Measurements from ENCODE around the gene OMG.

OMG gene

DNA sequence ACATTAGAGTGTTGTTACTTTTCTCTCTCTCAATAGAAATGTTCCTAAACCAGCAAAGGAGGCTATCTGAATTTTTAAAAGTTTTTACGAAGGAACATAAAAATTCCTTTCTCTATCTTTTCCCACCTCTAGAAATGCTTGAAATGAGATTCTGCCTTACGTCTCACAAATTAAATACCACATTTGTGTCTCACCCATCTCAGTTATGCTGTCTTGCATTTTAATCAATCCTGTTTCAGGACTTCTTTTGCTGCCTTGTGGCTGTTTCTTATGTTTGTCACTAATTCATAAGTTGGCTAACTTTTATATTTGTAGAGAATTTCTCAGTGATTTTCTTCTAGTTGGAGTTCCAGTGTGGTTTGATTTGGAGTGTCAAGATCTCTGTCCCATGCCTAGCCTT lies 3.5 kb downstream of the OMG start:
- TF ChIP-seq FOXM1 (IDR thresholded peaks at IDR 0.05; ENCODE audit: borderline replicate concordance, low read depth) (no peak), CEBPB (IDR thresholded peaks at IDR 0.05) (no peak), TCF12 (IDR thresholded peaks at IDR 0.05; ENCODE audit: low read depth) (no peak), NFIC (IDR thresholded peaks at IDR 0.05) (no peak), CREB1 (IDR thresholded peaks at IDR 0.05; ENCODE audit: low read depth) (no peak), EGR1 (IDR thresholded peaks at IDR 0.05) (no peak), YY1 (IDR thresholded peaks at IDR 0.05; ENCODE audit: low read depth) (no peak), EP300 (IDR thresholded peaks at IDR 0.05; ENCODE audit: borderline replicate concordance) (no peak), ZBTB7A (IDR thresholded peaks at IDR 0.05; ENCODE audit: low read depth) (no peak), REST (IDR thresholded peaks at IDR 0.05; ENCODE audit: low read depth) (no peak), TAF1 (IDR thresholded peaks at IDR 0.05; ENCODE audit: low read depth) (no peak), TEAD4 (IDR thresholded peaks at IDR 0.05) (no peak), RAD21 (IDR thresholded peaks at IDR 0.05; ENCODE audit: low read depth) (no peak)
- TF ChIP-seq, protein P1, sequence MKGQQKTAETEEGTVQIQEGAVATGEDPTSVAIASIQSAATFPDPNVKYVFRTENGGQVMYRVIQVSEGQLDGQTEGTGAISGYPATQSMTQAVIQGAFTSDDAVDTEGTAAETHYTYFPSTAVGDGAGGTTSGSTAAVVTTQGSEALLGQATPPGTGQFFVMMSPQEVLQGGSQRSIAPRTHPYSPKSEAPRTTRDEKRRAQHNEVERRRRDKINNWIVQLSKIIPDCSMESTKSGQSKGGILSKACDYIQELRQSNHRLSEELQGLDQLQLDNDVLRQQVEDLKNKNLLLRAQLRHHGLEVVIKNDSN (IDR thresholded peaks at IDR 0.05): no peak
- TF ChIP-seq, protein P2, sequence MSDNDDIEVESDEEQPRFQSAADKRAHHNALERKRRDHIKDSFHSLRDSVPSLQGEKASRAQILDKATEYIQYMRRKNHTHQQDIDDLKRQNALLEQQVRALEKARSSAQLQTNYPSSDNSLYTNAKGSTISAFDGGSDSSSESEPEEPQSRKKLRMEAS (IDR thresholded peaks at IDR 0.05): no peak

- TF ChIP-seq FOXM1 (IDR thresholded peaks at IDR 0.05; ENCODE audit: borderline replicate concordance, low read depth): no peak
- no peak for TF ChIP-seq EP300 (IDR thresholded peaks at IDR 0.05; ENCODE audit: borderline replicate concordance)
- TF ChIP-seq, protein P1 (IDR thresholded peaks at IDR 0.05): no peak
- no peak for TF ChIP-seq REST (IDR thresholded peaks at IDR 0.05; ENCODE audit: low read depth)
- TF ChIP-seq, protein P2 (IDR thresholded peaks at IDR 0.05): no peak
- TF ChIP-seq RAD21 (IDR thresholded peaks at IDR 0.05; ENCODE audit: low read depth): no peak
- TF ChIP-seq NFIC (IDR thresholded peaks at IDR 0.05): no peak
- TF ChIP-seq EGR1 (IDR thresholded peaks at IDR 0.05): no peak
- TF ChIP-seq TEAD4 (IDR thresholded peaks at IDR 0.05): no peak
- TF ChIP-seq TAF1 (IDR thresholded peaks at IDR 0.05; ENCODE audit: low read depth): no peak
- TF ChIP-seq TCF12 (IDR thresholded peaks at IDR 0.05; ENCODE audit: low read depth): no peak
- no peak for TF ChIP-seq CREB1 (IDR thresholded peaks at IDR 0.05; ENCODE audit: low read depth)
- TF ChIP-seq CEBPB (IDR thresholded peaks at IDR 0.05): no peak
- no peak for TF ChIP-seq YY1 (IDR thresholded peaks at IDR 0.05; ENCODE audit: low read depth)
These were observed 5.2 kb downstream of the OMG start for GRCh38 chr17:31291820-31292219.

DNA sequence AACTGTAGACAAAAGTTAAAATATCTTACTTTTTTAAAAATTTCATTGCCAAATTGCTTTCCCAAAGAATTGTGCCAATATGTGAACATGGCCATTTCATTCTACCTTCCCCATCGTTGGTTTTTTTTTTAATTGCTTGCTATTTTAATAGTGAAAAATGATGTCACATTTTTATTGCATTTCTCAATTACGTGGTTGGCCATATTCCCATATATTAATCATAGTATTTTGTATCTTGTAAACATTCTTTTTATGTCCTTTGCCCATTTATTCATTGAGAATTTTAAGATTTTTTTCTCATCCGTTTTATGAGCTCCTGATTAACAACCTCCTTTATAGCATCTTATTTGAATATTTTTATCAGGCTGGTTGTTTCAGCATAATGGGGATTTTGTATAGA lies 7.2 kb downstream of the OMG start:
- TF ChIP-seq TAF1 (IDR thresholded peaks at IDR 0.05; ENCODE audit: low read depth) (no peak), RAD21 (IDR thresholded peaks at IDR 0.05; ENCODE audit: low read depth) (no peak), CEBPB (IDR thresholded peaks at IDR 0.05) (no peak), REST (IDR thresholded peaks at IDR 0.05; ENCODE audit: low read depth) (no peak), CREB1 (IDR thresholded peaks at IDR 0.05; ENCODE audit: low read depth) (no peak), EGR1 (IDR thresholded peaks at IDR 0.05) (no peak), TEAD4 (IDR thresholded peaks at IDR 0.05) (no peak), NFIC (IDR thresholded peaks at IDR 0.05) (no peak), ZBTB7A (IDR thresholded peaks at IDR 0.05; ENCODE audit: low read depth) (no peak), YY1 (IDR thresholded peaks at IDR 0.05; ENCODE audit: low read depth) (no peak), TCF12 (IDR thresholded peaks at IDR 0.05; ENCODE audit: low read depth) (no peak), EP300 (IDR thresholded peaks at IDR 0.05; ENCODE audit: borderline replicate concordance) (no peak), FOXM1 (IDR thresholded peaks at IDR 0.05; ENCODE audit: borderline replicate concordance, low read depth) (no peak)
- TF ChIP-seq, protein P2 (IDR thresholded peaks at IDR 0.05): no peak
- TF ChIP-seq, protein P1 (IDR thresholded peaks at IDR 0.05): no peak
